GM21447 (cell line): ENCODE results near the gene SLC16A6.
"Not testable (repeated sequence)": the region's sequence is repeated elsewhere in the genome, so short reads cannot be mapped to it uniquely, and the experiment has no call there.

Experiments
- ATAC-seq: cut with Tn5 transposase; IDR thresholded peaks from one replicate; pipeline ENCODE4 v1.9.1; 2021; ENCODE audit not compliant: unreplicated experiment

Gene SLC16A6

GRCh38 chr17:68314916-68315535 is 24.1 kb upstream of the SLC16A6 start:
- no peak for ATAC-seq

- no peak for ATAC-seq
These were observed 19.2 kb upstream of the SLC16A6 start for GRCh38 chr17:68310152-68310551.

- ATAC-seq, result not testable (repeated sequence)
These were observed 18.2 kb upstream of the SLC16A6 start for GRCh38 chr17:68309066-68309670.

- not testable (repeated sequence) for ATAC-seq
These were observed 17.6 kb upstream of the SLC16A6 start for GRCh38 chr17:68308486-68308885.

- ATAC-seq, result no peak
These were observed 16.5 kb upstream of the SLC16A6 start for GRCh38 chr17:68307443-68307842.

- no peak for ATAC-seq
These were observed 15.9 kb upstream of the SLC16A6 start for GRCh38 chr17:68306819-68307218.

- ATAC-seq, result no peak
These were observed 14.2 kb upstream of the SLC16A6 start for GRCh38 chr17:68305142-68305541.

GRCh38 chr17:68304706-68305105 is 13.8 kb upstream of the SLC16A6 start:
- no peak for ATAC-seq

GRCh38 chr17:68302666-68303065 is 11.7 kb upstream of the SLC16A6 start:
- no peak for ATAC-seq

- ATAC-seq, result no peak
These were observed 11.2 kb upstream of the SLC16A6 start for GRCh38 chr17:68302066-68302564.

GRCh38 chr17:68301438-68301959 is 10.6 kb upstream of the SLC16A6 start:
- no peak for ATAC-seq

- no peak for ATAC-seq
These were observed 8.9 kb upstream of the SLC16A6 start for GRCh38 chr17:68299817-68300216.

- no peak for ATAC-seq
These were observed 7.7 kb upstream of the SLC16A6 start for GRCh38 chr17:68298601-68299000.

- ATAC-seq, result no peak
These were observed 6.3 kb upstream of the SLC16A6 start for GRCh38 chr17:68297195-68297594.

GRCh38 chr17:68296217-68297191 is 5.6 kb upstream of the SLC16A6 start:
- no peak for ATAC-seq

GRCh38 chr17:68295086-68295485 is 4.2 kb upstream of the SLC16A6 start:
- no peak for ATAC-seq

- ATAC-seq, result no peak
These were observed 3.7 kb upstream of the SLC16A6 start for GRCh38 chr17:68294617-68295016.

- no peak for ATAC-seq
These were observed 3.2 kb upstream of the SLC16A6 start for GRCh38 chr17:68294196-68294555.

- no peak for ATAC-seq
These were observed 2.7 kb upstream of the SLC16A6 start for GRCh38 chr17:68293490-68294195.

GRCh38 chr17:68292689-68293040 is 1.7 kb upstream of the SLC16A6 start:
- no peak for ATAC-seq
